ENCODE measurements around the gene DPYSL5.

GRCh38 chr2:26915316-26915715 lies 67.4 kb downstream of the DPYSL5 start:
- TF ChIP-seq CTCF (IDR thresholded peaks at IDR 0.05) (no peak), POLR2A (IDR thresholded peaks at IDR 0.05) (no peak), POLR2AphosphoS5 (IDR thresholded peaks at IDR 0.05) (no peak)
